Measurements from ENCODE around the gene KSR1. TPM values are rescaled to one million over a fixed set of nuclear protein-coding genes. Genes with fewer than 3 reads are reported as not detected.

The KSR1 gene
- total and polyA plus RNA-seq, 9 of the 15 experiments (the other 6 are each of a cell fraction or from before 2014, with no cell fraction given): 1.4 to 51.7 (median 18.4) TPM

DNA sequence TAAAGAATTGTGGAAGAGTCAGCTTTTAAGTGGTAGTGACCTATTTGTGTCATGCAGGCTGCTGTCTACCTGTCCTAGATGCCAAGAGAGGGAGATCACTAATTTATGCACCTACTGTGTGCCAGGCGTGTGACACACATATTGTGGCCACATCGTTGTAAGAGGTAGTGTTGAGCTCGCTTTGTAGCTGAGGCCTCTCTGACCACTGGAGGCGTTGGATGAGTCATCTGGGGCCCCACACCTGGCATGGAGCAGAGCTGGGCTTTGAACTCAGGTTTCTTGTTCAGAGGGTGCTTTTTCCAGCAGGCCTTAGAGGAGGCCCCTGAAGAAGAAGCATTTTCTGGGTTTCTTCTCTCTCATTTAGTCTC is 122.5 kb downstream of the KSR1 start (continued):
- TF ChIP-seq NR2F6 (CRISPR knock-in tag; IDR thresholded peaks at IDR 0.05) (no peak), CREM (IDR thresholded peaks at IDR 0.05; ENCODE audit: low read depth) (0 out of 2 replicates have a peak, but pooled peaks have one; percentile 50), CBX3 (IDR thresholded peaks at IDR 0.05; ENCODE audit: borderline replicate concordance in 1 of 2, low read length in 2 of 2) (no peak), RAD21 (CRISPR knock-in tag; conservative IDR thresholded peaks at IDR 0.05 in 1 of 2, IDR thresholded peaks at IDR 0.05 in 1 of 2) (peak in 1 of 2 experiments; percentile 16; a peak in 1 of 4 replicates), IRF1 (CRISPR knock-in tag; IDR thresholded peaks at IDR 0.05; ENCODE audit: borderline replicate concordance) (no peak), CBX2 (IDR thresholded peaks at IDR 0.05; ENCODE audit: insufficient read depth, low read length, poor library complexity, severe bottlenecking) (no peak), SMARCE1 (IDR thresholded peaks at IDR 0.05) (peak; percentile 76), ILK (tag; IDR thresholded peaks at IDR 0.05; ENCODE audit: borderline replicate concordance, low read depth) (no peak), ZNF232 (CRISPR knock-in tag; IDR thresholded peaks at IDR 0.05) (no peak), ZNF699 (CRISPR knock-in tag; IDR thresholded peaks at IDR 0.05; ENCODE audit: insufficient replicate concordance) (no peak), TAF1 (IDR thresholded peaks at IDR 0.05; ENCODE audit: control insufficient read depth, extremely low read depth, insufficient read depth, low read length, severe bottlenecking) (no peak), POLR2A (conservative IDR thresholded peaks at IDR 0.05) (no peak), SMARCB1 (IDR thresholded peaks at IDR 0.05; ENCODE audit: insufficient read length, low read depth) (no peak), ADNP (tag; IDR thresholded peaks at IDR 0.05) (no peak), PHB (CRISPR knock-in tag; IDR thresholded peaks at IDR 0.05) (no peak), NFATC3 (IDR thresholded peaks at IDR 0.05) (no peak), ZNF778 (CRISPR knock-in tag; IDR thresholded peaks at IDR 0.05) (no peak), CREB1 (IDR thresholded peaks at IDR 0.05) (no peak), CREB1 (CRISPR knock-in tag; IDR thresholded peaks at IDR 0.05) (no peak), CTBP1 (IDR thresholded peaks at IDR 0.05; ENCODE audit: borderline replicate concordance) (peak; percentile 27; the same call in 1 of the 2 replicates), JUND (IDR thresholded peaks at IDR 0.05; ENCODE audit: borderline replicate concordance, low read depth, low read length) (peak; percentile 97), JUND (tag; IDR thresholded peaks at IDR 0.05; ENCODE audit: borderline replicate concordance, low read depth, low read length) (peak; percentile 89), TEAD1 (CRISPR knock-in tag; IDR thresholded peaks at IDR 0.05) (no peak), ZBTB1 (CRISPR knock-in tag; IDR thresholded peaks at IDR 0.05; ENCODE audit: borderline replicate concordance, low read depth) (no peak), ZFP36 (IDR thresholded peaks at IDR 0.05; ENCODE audit: low read depth, low read length, partially characterized antibody) (no peak), MAZ (CRISPR knock-in tag; conservative IDR thresholded peaks at IDR 0.05 in 1 of 2, IDR thresholded peaks at IDR 0.05 in 1 of 2) (no peak), CBX1 (IDR thresholded peaks at IDR 0.05; ENCODE audit: low read depth) (no peak), HMG20A (CRISPR knock-in tag; conservative IDR thresholded peaks at IDR 0.05) (no peak)
- TF ChIP-seq, protein P1, sequence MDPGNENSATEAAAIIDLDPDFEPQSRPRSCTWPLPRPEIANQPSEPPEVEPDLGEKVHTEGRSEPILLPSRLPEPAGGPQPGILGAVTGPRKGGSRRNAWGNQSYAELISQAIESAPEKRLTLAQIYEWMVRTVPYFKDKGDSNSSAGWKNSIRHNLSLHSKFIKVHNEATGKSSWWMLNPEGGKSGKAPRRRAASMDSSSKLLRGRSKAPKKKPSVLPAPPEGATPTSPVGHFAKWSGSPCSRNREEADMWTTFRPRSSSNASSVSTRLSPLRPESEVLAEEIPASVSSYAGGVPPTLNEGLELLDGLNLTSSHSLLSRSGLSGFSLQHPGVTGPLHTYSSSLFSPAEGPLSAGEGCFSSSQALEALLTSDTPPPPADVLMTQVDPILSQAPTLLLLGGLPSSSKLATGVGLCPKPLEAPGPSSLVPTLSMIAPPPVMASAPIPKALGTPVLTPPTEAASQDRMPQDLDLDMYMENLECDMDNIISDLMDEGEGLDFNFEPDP (CRISPR knock-in tag; IDR thresholded peaks at IDR 0.05): no peak
